PC-3 (cell line): ENCODE results near the gene NR2F6.

Source experiments
- EZH2 ChIP-seq: fragments of 300-600 bp; sonication (generic); IDR thresholded peaks from one replicate; pipeline ENCODE4 v1.6.1; 2017; ENCODE audit warnings: antibody characterized with exemption, mild to moderate bottlenecking, low read length; ENCODE audit not compliant: unreplicated experiment
- TF ChIP-seq, protein P1 (sequence below): fragments of 300-600 bp; sonication (generic); conservative IDR thresholded peaks from 2 replicates; pipeline ENCODE4 v1.5.1; 2017; ENCODE audit warnings: antibody characterized with exemption, low read depth, mild to moderate bottlenecking, low read length

DNA sequence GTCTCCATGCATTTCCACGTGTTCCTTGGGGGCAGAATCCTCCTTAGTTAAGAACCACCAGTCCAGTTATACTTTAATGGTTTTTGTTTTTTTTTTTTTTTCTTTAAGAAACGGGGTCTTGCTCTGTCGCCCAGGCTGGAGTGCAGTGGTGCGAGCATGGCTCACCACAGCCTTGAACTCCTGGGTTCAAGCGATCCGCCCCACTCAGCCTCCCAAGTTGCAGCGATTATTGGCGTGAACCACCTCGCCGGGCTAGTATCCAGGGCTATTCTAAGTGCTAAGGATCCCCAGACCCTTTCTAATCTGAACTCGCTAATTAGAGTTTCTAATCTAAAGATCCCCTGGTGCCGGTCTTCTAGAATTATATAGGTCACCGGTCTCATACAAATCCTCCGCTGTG lies 47.9 kb upstream of the NR2F6 start:
- TF ChIP-seq, protein P1, sequence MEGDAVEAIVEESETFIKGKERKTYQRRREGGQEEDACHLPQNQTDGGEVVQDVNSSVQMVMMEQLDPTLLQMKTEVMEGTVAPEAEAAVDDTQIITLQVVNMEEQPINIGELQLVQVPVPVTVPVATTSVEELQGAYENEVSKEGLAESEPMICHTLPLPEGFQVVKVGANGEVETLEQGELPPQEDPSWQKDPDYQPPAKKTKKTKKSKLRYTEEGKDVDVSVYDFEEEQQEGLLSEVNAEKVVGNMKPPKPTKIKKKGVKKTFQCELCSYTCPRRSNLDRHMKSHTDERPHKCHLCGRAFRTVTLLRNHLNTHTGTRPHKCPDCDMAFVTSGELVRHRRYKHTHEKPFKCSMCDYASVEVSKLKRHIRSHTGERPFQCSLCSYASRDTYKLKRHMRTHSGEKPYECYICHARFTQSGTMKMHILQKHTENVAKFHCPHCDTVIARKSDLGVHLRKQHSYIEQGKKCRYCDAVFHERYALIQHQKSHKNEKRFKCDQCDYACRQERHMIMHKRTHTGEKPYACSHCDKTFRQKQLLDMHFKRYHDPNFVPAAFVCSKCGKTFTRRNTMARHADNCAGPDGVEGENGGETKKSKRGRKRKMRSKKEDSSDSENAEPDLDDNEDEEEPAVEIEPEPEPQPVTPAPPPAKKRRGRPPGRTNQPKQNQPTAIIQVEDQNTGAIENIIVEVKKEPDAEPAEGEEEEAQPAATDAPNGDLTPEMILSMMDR, result no peak
- no peak for TF ChIP-seq EZH2
